Measurements from ENCODE around the gene TTF2.
"Not testable (repeated sequence)": the region's sequence is repeated elsewhere in the genome, so short reads cannot be mapped to it uniquely, and the experiment has no call there.

The TTF2 gene

DNA sequence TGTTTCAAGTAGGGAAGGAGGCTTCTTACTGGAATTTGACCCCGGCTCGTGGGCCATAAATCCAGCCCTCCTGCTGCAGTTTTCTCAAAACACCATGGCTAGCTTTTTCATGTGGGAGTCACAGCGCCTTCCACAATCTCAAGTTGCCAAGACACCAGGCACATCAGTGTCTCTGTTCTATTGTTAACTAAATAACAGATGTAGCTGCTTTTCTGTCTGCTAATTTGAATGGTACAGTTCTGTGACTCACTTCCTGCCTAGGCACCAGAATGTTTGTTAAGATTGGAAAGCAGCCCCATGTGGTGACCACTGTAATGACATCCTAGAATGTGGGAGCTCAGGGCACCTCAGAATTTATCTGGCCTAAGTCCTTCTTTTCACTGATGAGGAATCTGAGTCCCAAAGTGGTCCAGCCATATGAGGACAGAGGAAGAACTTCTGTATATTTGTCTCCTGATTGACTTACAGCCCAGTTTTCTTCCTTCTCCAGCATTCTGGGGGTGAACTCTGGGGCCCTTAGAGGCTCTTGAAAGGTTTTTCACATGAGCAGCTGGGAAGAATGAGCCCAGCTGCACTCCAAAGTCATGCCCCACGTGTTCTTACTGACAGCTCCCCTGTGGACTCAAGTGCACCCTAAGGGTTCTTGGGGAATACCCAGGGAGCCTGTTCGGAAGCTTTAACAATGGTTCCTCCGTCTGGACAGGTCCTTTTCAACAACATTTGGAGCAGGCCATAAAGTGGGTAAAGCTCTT is 33.9 kb downstream of the TTF2 start:
- no peak for DNase-seq (ENCODE audit: low read depth)

DNA sequence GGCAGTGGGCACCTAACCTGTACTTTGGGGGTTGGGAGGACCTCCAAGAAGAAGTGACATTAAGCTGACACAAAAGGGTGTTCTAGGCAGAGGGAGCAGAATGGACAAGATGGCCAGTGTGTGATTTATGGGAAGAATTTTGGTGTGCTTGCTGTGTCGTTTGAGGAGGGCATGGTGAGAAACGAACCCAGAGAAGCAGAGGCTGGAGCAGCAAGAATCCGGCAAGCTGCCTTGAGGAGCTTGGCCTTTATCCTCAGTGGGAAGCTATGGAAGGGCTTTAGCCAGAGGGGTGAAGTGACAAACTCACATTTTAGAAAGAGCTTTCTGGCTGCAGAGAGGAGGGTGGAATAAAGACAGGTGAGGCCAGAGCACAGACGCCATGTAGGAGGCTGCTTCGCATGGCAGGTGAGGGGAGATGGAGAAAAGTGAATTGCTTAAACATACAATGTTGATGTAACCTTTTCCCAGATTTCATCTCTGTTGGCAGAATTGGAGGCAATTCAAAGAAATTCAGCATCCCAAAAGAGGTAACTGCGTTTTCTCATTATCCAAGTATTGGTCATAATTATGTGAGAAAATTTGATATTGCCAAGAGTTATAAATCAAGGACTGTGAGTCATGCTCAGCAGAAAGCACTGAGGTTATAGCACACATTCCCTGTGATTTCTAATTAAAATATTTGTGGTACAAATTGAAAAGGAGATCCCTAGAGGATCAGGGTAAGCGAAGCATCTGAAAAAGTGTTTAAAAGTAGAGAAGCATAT is 34.9 kb downstream of the TTF2 start:
- DNase-seq (ENCODE audit: low read depth) = no peak

DNA sequence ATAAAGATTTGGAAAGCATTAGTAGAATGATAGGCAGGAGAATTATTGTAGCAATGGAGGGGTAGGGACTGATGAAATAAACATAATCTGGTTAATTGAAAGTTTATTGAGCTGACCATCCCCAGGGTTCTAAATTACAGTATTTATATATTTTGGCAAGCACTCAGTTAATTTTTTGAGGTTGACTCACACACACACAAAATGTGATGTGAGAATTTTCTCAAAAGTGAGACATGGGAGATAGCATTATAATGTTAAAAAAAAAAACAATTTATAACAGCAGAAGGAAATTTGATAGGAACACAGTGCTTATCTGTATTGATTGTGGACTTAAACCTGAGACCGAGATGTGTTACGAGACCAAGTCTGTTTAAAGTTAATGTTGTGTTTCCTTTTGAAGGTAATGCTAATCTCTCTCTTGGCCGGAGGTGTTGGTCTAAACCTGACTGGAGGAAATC is 36.9 kb downstream of the TTF2 start:
- no peak for DNase-seq (ENCODE audit: low read depth)

DNA sequence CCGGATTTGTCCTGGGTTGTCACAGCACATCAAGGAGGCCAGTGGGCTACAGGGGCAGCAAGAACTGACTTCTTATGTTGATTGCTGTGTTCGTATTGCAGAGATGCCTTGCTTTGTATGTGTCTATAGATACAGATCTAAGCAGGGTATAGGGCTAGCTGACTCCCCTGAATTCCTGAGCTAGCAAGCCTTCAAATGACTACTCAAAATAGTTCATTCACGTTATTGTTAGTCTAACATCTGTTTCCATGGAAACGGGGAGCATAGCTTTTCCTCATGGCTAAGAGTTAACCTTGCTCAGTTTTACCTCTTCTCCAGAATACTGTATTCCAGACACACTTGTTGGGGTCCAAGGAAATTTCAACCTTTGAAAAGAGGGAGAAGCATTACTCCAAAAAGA is 37.3 kb downstream of the TTF2 start:
- DNase-seq (ENCODE audit: low read depth) = no peak

DNA sequence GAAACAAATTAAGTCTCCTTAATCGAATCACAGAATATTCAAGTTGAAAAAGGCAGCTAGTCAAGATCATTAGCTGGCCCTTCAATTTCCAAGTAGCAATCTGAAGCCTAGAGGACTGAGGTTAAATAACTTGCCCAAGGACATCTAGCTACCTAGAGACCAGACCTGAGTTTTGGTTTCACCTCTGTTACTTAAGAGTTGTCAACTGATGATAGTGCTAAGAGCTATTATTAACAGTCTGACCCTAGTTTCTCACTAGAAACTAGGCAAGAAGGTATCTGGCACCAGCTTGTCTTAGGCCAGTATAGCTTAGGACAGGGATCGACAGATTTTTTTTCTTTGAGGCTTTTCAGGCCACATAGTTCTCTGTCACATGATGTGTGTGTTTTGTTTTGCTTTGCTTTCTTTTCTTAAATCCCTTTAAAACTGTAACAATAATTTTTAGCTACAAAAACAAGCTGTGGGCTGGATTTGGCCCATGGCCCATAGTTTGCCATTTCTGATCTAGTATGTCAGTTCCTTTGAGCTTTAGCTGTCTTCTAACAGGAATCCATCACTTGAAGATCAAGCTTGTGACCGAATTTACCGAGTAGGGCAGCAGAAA is 38.3 kb downstream of the TTF2 start:
- DNase-seq (ENCODE audit: low read depth) = no peak

DNA sequence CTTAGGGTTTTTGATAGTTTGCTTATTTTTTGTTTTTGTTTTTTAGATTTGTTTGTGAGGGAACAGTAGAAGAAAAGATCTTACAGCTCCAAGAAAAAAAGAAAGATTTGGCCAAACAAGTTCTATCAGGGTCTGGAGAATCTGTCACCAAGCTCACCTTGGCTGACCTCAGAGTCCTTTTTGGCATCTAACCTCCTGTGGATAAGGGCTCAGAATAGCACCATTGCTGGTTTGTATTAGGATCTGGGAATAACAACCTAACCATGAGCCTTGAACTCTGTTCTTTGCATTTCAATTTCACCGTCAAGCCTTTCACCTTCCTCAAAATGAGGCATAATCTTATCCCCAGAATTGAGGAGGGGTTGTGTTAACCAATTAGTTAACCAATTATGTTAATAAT is 41.2 kb downstream of the TTF2 start:
- DNase-seq (ENCODE audit: low read depth) = no peak

- not testable (repeated sequence) for DNase-seq (ENCODE audit: low read depth)
These were observed 41.7 kb downstream of the TTF2 start for GRCh38 chr1:117101858-117102257.

DNA sequence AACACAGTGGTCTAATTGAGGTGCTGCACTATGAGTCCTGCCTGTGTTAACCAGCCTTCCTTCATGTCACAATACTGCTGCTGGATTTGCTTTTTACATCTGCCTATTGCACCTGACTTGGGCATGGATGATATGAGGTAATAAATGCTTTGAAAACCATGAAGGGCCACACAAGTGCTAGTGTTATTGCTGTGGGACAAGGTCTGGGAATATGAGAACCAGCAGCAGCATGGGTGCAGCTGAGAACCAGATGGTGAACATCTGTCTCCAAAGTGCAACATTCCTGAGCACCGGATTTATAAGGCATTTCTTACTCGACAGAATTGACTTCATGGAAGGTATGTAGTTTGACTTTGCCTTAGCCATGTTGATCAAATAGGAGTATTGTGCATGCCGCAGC is 44.9 kb downstream of the TTF2 start:
- no peak for DNase-seq (ENCODE audit: low read depth)

GRCh38 chr1:117105722-117106121 is 45.6 kb downstream of the TTF2 start:
- DNase-seq (ENCODE audit: low read depth) = no peak

DNA sequence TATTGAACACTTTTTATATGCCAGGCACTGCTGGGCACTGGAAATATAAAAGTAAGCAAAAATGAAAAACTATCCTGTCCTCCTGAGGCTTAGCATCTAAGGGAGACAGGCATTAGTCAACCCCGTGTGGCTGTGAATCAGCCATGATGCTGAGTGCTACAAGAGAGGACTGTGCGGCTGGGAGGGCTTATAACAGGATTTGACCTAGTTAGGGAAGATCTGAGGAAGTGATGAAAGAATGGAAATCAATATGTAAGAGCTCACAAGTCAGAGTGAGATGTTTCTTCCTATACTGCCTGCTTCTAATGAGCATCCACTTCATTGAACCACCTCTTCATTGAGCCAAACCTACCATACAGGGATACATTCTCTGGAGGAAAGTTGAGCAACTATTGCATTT is 46.4 kb downstream of the TTF2 start:
- no peak for DNase-seq (ENCODE audit: low read depth)

- no peak for DNase-seq (ENCODE audit: low read depth)
These were observed 47.2 kb downstream of the TTF2 start for GRCh38 chr1:117107364-117107763.

DNA sequence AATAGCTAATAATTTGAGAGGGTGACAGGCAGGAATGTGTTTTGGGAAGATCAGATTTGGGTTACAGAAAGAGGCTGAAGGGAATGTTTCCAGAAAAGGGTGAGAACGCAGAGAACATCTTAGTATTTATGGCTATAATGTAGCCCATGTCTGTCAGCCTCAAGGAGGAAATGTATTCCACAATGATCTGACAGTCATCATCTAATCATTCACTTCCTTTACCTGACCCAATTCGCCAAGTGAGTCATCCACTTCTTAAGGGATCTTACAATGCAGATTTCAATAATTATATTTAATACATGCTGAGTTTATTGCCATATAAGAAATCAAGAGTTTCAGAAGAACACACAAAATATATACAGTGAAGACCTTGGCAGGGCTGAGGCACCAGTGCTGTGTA is 50.6 kb downstream of the TTF2 start:
- DNase-seq (ENCODE audit: low read depth) = no peak

DNA sequence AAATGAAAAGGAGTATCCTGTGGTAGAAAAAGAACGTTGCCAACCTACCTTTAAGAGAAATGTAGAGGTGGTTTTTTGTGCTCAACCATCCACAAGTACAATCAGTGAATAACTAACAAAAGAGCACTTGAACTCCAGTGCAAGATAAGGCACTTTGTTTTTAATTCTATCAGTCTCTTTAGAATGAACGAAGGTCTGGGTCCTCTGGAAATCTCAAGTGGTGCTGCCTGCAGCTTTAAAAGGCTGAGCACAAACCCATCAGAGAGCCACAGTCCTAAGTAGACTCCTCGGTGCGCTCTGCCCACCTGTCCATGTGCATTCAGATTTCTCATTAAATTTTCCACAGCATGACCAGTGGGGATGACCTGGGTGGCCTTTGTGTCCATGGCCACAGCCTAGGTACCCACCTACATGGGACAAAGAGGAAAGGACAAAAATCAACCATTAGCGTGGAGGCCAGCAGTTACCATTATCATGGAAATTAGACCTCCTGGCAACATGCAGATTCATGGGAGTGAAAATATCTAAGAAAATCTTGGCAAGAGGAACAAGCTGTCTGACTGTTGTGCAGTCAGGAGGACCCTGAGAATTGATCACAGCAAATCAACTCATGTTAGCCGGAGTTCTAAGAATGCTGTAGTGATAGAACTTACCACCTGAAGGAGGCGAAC is 52.1 kb downstream of the TTF2 start:
- DNase-seq (ENCODE audit: low read depth) = no peak

- DNase-seq (ENCODE audit: low read depth) = no peak
These were observed 53.1 kb downstream of the TTF2 start for GRCh38 chr1:117113199-117113598.

DNA sequence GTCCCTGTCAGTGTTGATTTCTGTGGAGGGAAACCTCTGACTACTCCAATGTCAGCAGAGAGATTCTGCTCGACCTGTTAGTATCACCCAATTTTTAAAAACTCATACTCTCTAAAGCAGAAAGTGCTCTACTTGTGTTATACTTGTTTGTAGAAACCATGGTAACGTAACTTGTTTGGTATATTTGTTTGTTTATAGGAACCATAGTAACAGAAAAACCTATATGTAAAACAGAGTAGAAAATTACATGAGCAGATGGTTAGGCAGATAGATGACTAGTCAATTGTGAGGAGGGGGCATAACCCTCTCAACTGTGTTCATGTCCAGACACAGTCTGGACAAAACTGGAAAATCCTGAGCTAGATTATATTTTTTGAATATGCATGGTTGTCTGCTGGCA is 54.8 kb downstream of the TTF2 start:
- no peak for DNase-seq (ENCODE audit: low read depth)

DNA sequence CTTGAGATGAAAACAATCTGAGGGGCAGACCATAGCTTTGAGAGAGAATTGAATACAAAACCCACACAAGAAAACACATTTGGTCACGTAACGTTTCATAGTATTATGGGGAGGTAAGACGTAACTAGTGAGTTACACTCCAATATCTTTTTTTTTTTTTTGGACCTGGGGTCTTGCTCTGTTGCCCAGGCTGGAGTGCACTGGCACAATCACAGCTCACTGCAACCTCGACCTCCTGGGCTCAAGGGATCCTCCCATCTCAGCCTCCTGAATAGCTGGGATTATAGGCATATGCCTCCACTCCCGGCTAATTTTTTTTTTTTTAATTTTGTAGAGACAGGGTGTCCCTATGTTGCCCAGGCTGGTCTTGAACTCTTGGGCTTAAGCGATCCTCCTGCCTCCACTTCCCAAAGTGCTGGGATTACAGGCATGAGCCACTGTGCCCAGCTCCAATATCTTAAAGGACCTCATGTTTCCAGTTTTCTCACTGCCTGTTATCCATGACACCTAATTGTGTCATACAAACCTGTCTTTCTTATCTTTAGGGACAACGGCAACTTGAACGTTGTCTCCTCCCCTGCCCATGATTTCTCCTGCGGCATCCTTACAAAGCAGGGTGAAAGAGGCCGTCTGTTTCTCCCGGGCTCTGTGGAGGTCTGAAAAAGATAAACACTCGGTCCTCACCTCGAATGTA is 56.1 kb downstream of the TTF2 start:
- no peak for DNase-seq (ENCODE audit: low read depth)

DNA sequence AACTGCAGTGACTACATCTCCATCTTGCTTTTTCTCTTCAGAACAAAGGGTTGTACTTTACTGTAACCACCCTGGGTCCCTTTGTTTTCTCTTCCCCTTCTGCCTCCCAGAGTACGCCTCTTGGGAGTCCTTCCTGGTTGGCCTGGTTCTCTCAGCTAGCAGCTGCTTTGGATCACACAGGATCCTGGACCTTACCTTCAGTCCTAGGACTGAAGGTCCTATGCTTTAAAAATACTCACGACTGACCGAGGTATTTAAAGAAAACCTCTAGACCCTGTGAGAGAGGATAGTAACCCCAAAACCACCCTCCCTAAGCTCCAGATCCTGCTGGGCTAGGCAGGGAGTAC is 56.6 kb downstream of the TTF2 start:
- no peak for DNase-seq (ENCODE audit: low read depth)

DNA sequence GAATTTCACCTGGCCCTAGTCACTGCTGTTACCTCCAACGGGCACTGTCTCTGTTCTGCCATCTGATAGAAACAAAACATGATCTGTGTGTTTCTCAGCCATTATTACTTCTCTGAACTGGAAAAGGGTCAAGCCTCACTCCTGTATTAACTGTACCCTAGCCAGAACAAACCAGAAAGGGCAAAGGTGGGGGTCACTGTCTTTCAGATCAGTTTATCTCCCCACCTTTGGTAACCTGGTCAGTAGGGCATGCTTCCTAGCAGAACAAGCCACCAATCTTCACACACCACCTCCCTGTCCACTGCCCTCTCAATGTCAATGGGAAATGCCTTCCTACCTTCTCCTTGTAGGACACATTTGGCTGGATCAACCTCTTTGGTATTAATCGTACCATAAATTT is 57.6 kb downstream of the TTF2 start:
- DNase-seq (ENCODE audit: low read depth) = no peak

- DNase-seq (ENCODE audit: low read depth) = no peak
These were observed 58.0 kb downstream of the TTF2 start for GRCh38 chr1:117118137-117118536.

GRCh38 chr1:117119144-117119543 is 59.0 kb downstream of the TTF2 start:
- DNase-seq (ENCODE audit: low read depth) = not testable (repeated sequence)

DNA sequence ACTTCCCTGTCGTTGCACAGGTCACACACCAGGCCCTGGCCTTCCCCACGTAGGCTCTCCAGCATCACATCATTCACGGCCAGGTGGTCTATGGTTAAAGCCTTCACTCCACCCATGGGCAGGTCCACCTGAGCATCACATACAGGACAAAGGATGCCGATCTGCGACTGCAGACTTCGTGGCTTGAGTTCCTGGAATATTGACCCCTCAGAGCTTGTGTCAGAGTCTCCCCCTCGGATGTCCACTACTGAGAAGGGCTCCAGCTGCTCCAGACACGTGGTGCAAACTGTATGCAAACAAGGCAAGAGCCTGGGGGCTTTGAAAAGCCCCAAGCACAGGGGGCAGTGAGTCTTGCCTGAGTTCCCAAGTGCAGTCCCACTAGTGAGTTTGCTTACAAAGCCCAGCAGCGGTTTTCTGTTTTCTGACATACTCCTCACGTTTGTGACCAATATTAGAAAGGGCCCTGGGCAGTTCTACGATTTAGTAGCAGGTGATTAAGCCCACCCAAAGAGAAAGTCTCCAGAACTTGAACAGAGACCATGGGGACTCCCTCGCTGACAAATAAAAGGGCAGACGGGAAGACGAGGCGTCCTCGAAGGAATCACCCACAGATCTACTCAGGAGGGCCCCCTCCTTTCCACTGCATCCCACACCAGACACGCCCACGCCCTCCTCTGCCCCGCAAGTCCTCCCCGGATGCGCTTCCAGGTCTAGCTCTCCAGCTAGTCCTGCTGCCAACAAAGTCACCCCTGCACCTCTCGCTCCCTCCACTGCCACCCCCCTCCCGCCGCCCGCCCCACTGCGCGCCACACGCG is 60.9 kb downstream of the TTF2 start:
- no peak for DNase-seq (ENCODE audit: low read depth)
